Activated CD8-positive, alpha-beta T cell treated with anti-CD3 and anti-CD28 coated beads for 36 hours (primary cell): ENCODE measurements around the gene KISS1. TPM values are rescaled to one million over a fixed set of nuclear protein-coding genes. Genes with fewer than 3 reads are reported as not detected.

Experiments
- ATAC-seq: fragments of 200-7000 bp; cut with Tn5 transposase; one replicate; pipeline ENCODE4 v1.10.0; 2021; ENCODE audit warnings: mild to moderate bottlenecking, moderate library complexity
- CTCF ChIA-PET: fragments of 350-600 bp; sonication (Branson Sonifier 250); formaldehyde crosslinking; loops from one replicate; lab custom pipeline; 2021; ENCODE audit warnings: antibody characterized with exemption; lab: Charles Lee
- POLR2A ChIA-PET: fragments of 350-600 bp; sonication (Branson Sonifier 250); formaldehyde crosslinking; loops from one replicate; lab custom pipeline; 2021; ENCODE audit warnings: antibody characterized with exemption; lab: Charles Lee
- DNase-seq: peaks from one replicate; pipeline ENCODE4 v3.0.0-alpha.2; 2020
- H3K27ac Mint-ChIP-seq: one replicate; pipeline ENCODE4 v1.8.0; 2021; ENCODE audit warnings: mild to moderate bottlenecking, mixed read lengths
- H3K27me3 Mint-ChIP-seq: one replicate; pipeline ENCODE4 v1.8.0; 2021; ENCODE audit warnings: mixed read lengths
- H3K36me3 Mint-ChIP-seq: one replicate; pipeline ENCODE4 v1.8.0; 2021; ENCODE audit warnings: low read depth, mixed read lengths
- H3K4me1 Mint-ChIP-seq: one replicate; pipeline ENCODE4 v1.8.0; 2021; ENCODE audit warnings: low read depth, mixed read lengths
- H3K4me3 Mint-ChIP-seq: one replicate; pipeline ENCODE4 v1.8.0; 2021; ENCODE audit warnings: mild to moderate bottlenecking, moderate library complexity, mixed read lengths
- H3K9me3 Mint-ChIP-seq: one replicate; pipeline ENCODE4 v1.8.0; 2021; ENCODE audit warnings: mixed read lengths
- CTCF ChIP-seq: fragments of 200-600 bp; IDR thresholded peaks from one replicate; pipeline ENCODE4 v1.8.0; 2022; ENCODE audit warnings: antibody characterized with exemption, mild to moderate bottlenecking
- intact Hi-C: fragments of 100-400 bp; cut with micrococcal nuclease; formaldehyde crosslinking; loops from one replicate; pipeline ENCODE4 v1.10.0; 2022
- total RNA-seq, 2 experiments: library from RNA; stranded (reverse); gene quantifications; one replicate each; pipeline ENCODE4 v1.2.3, GENCODE V29; 2021

KISS1 gene
- total RNA-seq, 2 experiments from 2014 or later = not detected

DNA sequence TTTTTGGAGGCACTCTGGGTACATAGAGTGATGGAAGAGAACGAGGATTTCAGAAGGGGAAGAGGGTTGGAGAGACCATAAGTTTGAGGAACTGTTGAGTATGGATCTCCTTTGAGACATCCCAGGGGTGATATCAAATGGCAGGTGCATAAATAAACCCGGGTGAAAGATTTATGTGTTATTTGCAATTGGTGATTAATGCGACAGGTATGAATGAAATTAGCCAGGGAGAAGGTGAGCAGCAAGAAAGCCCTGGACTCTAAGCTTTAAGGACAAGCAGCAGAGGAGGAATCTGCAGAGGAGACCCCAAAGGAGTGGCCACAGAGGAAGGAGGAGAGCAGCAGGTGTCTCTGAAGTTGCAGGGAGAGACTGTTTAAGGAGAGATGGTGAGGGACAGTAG lies 21.3 kb downstream of the KISS1 start:
- intact Hi-C loops = no loop called here
- ChIA-PET CTCF (interaction anchor here (1.6 to 6.9 kb wide), 3 partner anchors 12 to 32 kb away, joined by 3 to 36 read pairs (median 15); no protein-coding TSS in a partner anchor), POLR2A (no interaction called here)
- H3K27ac Mint-ChIP-seq = no peak overlapping the region
- peaks cover 3% of the 10 kb centered on the region for H3K27me3 Mint-ChIP-seq
- H3K4me1 Mint-ChIP-seq = no peaks in the 10 kb centered on the region
- no peak overlapping the region for H3K4me3 Mint-ChIP-seq
- no peak for TF ChIP-seq CTCF
- H3K9me3 Mint-ChIP-seq = peaks cover 19% of the 10 kb centered on the region
- DNase-seq (no peak), ATAC-seq (no peak)
- H3K36me3 Mint-ChIP-seq = peaks cover 3% of the 10 kb centered on the region

DNA sequence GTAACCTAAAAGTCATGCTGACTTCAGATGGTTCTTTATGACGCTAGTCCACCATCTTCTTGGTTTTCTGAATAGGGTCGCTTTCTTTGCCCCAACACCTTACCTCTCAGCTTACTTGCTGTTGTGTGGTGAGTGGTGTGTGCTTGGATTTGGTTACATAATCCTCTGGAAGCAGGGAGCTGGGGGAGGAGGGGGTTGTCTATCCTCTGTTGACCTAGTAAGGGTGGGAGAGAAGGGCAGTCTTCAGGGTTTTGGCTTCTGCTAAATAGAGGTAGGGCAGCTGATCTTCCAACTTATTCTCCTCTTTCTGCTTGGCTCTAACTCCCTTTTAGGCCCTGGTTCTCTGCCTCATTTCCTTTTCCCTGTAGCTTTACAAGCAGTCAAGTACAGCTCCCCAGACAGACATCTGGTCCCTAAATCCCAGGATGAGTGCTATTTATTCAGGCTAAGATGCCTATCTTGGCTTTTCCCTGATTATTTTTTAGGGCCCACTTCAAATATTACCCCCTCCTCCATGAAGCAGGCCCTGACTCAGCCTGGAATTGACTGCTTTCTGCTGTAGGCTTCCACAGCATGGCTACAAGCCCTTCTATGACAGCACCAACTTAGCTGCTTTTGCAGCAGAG lies 23.8 kb downstream of the KISS1 start:
- POLR2A ChIA-PET = interaction anchor here (1.4 kb wide), 1 partner anchor 17 kb away, joined by 3 read pairs; no protein-coding TSS in a partner anchor
- CTCF ChIA-PET = interaction anchor here (1.7 to 6.9 kb wide), 2 partner anchors 10 to 34 kb away, joined by 7 to 36 read pairs; no protein-coding TSS in a partner anchor
- Mint-ChIP-seq H3K27ac (no peak overlapping the region), H3K27me3 (peaks cover 4% of the 10 kb centered on the region), H3K4me1 (no peaks in the 10 kb centered on the region), H3K36me3 (peaks cover 3% of the 10 kb centered on the region), H3K9me3 (peaks cover 33% of the 10 kb centered on the region), H3K4me3 (no peak overlapping the region)
- ATAC-seq = no peak
- DNase-seq = no peak
- intact Hi-C loops = no loop called here
- TF ChIP-seq CTCF = no peak

DNA sequence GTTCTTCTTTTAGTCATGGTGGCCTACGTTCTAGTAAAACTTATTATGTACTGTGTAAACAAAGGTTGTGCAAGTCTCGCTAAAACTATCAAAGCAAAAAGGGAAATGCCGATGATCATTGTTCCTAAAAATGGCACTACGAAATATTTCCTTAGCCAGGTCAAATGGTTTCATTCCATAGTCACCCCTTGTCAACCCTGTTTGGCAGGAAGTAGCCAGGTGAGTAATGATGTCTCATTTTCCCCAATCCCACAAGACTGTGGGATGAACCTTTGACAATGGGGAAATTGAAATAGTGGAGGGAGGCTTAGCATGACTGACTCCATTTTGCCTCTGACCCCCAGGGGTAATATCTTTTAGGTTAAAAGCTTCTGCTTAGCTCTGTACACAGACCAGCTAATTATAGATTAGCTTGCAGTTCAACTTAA lies 24.5 kb downstream of the KISS1 start:
- Mint-ChIP-seq H3K36me3 (peaks cover 3% of the 10 kb centered on the region), H3K4me1 (no peaks in the 10 kb centered on the region), H3K9me3 (peaks cover 35% of the 10 kb centered on the region), H3K27ac (no peak overlapping the region), H3K27me3 (peaks cover 6% of the 10 kb centered on the region), H3K4me3 (no peak overlapping the region)
- no peak for TF ChIP-seq CTCF
- intact Hi-C loops = no loop called here
- ATAC-seq = no peak
- POLR2A ChIA-PET = interaction anchor here (0.7 kb wide), 1 partner anchor 201 kb away, joined by 3 read pairs; no protein-coding TSS in a partner anchor
- no peak for DNase-seq
- CTCF ChIA-PET = interaction anchor here (1.7 to 6.9 kb wide), 2 partner anchors 9 to 35 kb away, joined by 7 to 36 read pairs; no protein-coding TSS in a partner anchor

DNA sequence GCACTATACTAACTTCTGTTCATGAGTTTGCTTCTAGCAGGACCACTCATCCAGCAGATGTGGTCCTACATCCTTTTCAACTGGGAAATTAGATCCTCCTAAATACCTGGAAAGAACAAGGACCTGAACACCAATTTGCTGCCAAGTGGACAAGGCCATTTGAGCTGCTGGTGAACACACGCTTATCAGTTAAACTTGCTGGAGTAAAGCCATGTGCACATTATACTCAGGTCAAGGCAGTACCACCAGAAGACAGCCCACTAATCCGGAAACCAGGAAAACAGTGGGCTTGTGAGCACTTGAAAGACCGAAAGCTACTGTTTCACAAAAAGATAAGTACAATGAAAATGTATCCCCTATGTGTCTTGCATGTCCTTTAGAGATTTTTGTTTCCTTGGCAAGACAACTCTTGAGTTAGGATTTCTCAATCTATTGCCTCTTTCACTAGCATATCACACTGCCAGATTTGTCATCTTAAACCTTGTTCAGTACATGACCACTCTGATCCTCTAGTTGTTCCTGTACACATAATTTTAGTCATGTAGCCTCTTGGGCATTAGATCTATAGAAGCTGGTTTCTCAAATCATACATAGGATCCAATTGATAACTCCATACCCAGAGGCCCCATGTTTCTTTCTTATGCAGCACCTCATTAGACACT lies 25.7 kb downstream of the KISS1 start:
- Mint-ChIP-seq H3K9me3 (peaks cover 35% of the 10 kb centered on the region), H3K27me3 (peaks cover 6% of the 10 kb centered on the region), H3K4me1 (no peaks in the 10 kb centered on the region), H3K36me3 (peaks cover 3% of the 10 kb centered on the region), H3K4me3 (no peak overlapping the region), H3K27ac (no peak overlapping the region)
- ChIA-PET POLR2A (no interaction called here), CTCF (interaction anchor here (1.6 kb wide), 1 partner anchor 37 kb away, joined by 4 read pairs; no protein-coding TSS in a partner anchor)
- no peak for ATAC-seq
- intact Hi-C loops = no loop called here
- DNase-seq = no peak
- TF ChIP-seq CTCF = no peak

DNA sequence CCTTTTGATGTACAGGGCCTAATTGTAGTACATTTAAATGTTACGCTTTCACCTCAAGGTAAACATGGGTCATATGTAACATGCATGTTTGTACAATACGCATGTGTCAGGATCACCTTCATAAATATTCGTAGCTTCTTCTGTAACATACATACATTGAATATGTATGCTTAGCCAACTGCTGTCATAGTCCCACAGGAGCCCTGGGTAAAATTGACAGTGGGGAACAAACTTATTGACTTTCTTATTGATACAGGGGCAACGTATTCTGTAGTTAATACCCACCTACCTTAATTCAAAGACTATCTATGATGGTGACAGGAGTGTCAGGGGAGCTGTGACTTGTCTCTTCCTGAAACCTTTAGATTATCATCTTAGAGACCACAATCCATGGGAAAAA lies 26.4 kb downstream of the KISS1 start:
- Mint-ChIP-seq H3K27ac (no peak overlapping the region), H3K9me3 (peaks cover 35% of the 10 kb centered on the region), H3K27me3 (peaks cover 6% of the 10 kb centered on the region), H3K36me3 (peaks cover 3% of the 10 kb centered on the region), H3K4me3 (no peak overlapping the region), H3K4me1 (no peaks in the 10 kb centered on the region)
- TF ChIP-seq CTCF = no peak
- CTCF ChIA-PET = interaction anchor here (0.8 to 9.3 kb wide), 3 partner anchors 36 to 228 kb away, joined by 4 to 81 read pairs (median 4); no protein-coding TSS in a partner anchor
- DNase-seq (no peak), ATAC-seq (no peak)
- POLR2A ChIA-PET = no interaction called here
- intact Hi-C loops = no loop called here
